HEK293 (cell line): Measurements from ENCODE around the gene ENAH.

Source experiments
- MZF1 ChIP-seq: fragments of 450-650 bp; formaldehyde crosslinking; IDR thresholded peaks from 2 replicates; pipeline ENCODE4 v1.5.1; 2017; ENCODE audit warnings: missing biosample characterization, missing genetic modification characterization, borderline replicate concordance
- ZBTB8A ChIP-seq: fragments of 450-650 bp; formaldehyde crosslinking; IDR thresholded peaks from 2 replicates; pipeline ENCODE4 v1.5.1; 2016; ENCODE audit warnings: missing biosample characterization, missing genetic modification characterization
- ZNF10 ChIP-seq: fragments of 450-650 bp; formaldehyde crosslinking; IDR thresholded peaks from 2 replicates; pipeline ENCODE4 v1.5.1; 2017; ENCODE audit warnings: missing biosample characterization, missing genetic modification characterization
- ZNF707 ChIP-seq: fragments of 450-650 bp; formaldehyde crosslinking; IDR thresholded peaks from 2 replicates; pipeline ENCODE4 v1.5.1; 2016; ENCODE audit warnings: missing biosample characterization, missing genetic modification characterization
- TF ChIP-seq, protein P1 (sequence below): fragments of 450-650 bp; formaldehyde crosslinking; IDR thresholded peaks from 2 replicates; pipeline ENCODE4 v1.5.1; 2016; ENCODE audit warnings: missing biosample characterization, missing genetic modification characterization
- TF ChIP-seq, protein P2 (sequence below): fragments of 450-650 bp; formaldehyde crosslinking; IDR thresholded peaks from 2 replicates; pipeline ENCODE4 v1.5.1; 2016; ENCODE audit warnings: missing biosample characterization, missing genetic modification characterization

- TF ChIP-seq, protein P1, sequence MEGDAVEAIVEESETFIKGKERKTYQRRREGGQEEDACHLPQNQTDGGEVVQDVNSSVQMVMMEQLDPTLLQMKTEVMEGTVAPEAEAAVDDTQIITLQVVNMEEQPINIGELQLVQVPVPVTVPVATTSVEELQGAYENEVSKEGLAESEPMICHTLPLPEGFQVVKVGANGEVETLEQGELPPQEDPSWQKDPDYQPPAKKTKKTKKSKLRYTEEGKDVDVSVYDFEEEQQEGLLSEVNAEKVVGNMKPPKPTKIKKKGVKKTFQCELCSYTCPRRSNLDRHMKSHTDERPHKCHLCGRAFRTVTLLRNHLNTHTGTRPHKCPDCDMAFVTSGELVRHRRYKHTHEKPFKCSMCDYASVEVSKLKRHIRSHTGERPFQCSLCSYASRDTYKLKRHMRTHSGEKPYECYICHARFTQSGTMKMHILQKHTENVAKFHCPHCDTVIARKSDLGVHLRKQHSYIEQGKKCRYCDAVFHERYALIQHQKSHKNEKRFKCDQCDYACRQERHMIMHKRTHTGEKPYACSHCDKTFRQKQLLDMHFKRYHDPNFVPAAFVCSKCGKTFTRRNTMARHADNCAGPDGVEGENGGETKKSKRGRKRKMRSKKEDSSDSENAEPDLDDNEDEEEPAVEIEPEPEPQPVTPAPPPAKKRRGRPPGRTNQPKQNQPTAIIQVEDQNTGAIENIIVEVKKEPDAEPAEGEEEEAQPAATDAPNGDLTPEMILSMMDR (tag by site-specific recombination), result no peak
- no peak for TF ChIP-seq ZBTB8A
- TF ChIP-seq, protein P2, sequence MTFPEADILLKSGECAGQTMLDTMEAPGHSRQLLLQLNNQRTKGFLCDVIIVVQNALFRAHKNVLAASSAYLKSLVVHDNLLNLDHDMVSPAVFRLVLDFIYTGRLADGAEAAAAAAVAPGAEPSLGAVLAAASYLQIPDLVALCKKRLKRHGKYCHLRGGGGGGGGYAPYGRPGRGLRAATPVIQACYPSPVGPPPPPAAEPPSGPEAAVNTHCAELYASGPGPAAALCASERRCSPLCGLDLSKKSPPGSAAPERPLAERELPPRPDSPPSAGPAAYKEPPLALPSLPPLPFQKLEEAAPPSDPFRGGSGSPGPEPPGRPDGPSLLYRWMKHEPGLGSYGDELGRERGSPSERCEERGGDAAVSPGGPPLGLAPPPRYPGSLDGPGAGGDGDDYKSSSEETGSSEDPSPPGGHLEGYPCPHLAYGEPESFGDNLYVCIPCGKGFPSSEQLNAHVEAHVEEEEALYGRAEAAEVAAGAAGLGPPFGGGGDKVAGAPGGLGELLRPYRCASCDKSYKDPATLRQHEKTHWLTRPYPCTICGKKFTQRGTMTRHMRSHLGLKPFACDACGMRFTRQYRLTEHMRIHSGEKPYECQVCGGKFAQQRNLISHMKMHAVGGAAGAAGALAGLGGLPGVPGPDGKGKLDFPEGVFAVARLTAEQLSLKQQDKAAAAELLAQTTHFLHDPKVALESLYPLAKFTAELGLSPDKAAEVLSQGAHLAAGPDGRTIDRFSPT, result no peak
- 0 out of 2 replicates have a peak, but pooled peaks have one; percentile 60 for TF ChIP-seq ZNF10 (tag by site-specific recombination)
- TF ChIP-seq ZNF707, result no peak
- no peak for TF ChIP-seq MZF1 (tag by site-specific recombination)
Observed at GRCh38 chr1:225657462-225657989, 4.6 kb upstream of the ENAH start.
